ENCODE data around the gene KLHL1.

GRCh38 chr13:69761581-69761980, 346.7 kb downstream of the KLHL1 start:
- TF ChIP-seq EZH2 (IDR thresholded peaks at IDR 0.05; ENCODE audit: insufficient read depth, poor library complexity, severe bottlenecking), result no peak
- no peak for TF ChIP-seq EZH2phosphoT487 (IDR thresholded peaks at IDR 0.05; ENCODE audit: insufficient read depth, low read depth)

All from GM23248 (cell line).